OCI-LY1 (cell line): ENCODE results near the gene SDSL.

Experiments used
- H2AFZ ChIP-seq: fragments of 200-600 bp; sonication (generic), shearing (Covaris generic); 2 replicates; pipeline ENCODE4 v1.6.0; 2014; ENCODE audit warnings: antibody characterized with exemption, mild to moderate bottlenecking, low read length
- H3F3A ChIP-seq: fragments of 200-600 bp; sonication (generic), shearing (Covaris generic); 2 replicates; pipeline ENCODE4 v1.6.0; 2014; ENCODE audit warnings: mild to moderate bottlenecking, antibody characterized with exemption, low read length, moderate library complexity; ENCODE audit not compliant: insufficient read depth
- H3K27ac ChIP-seq: fragments of 200-600 bp; sonication (generic); 2 replicates; pipeline ENCODE4 v1.5.1; 2014; ENCODE audit warnings: low read length, mixed run types, mild to moderate bottlenecking, low read depth; ENCODE audit not compliant: poor library complexity, severe bottlenecking
- H3K27me3 ChIP-seq: fragments of 200-600 bp; sonication (generic); 2 replicates; pipeline ENCODE4 v1.6.0; 2014; ENCODE audit warnings: antibody characterized with exemption, mild to moderate bottlenecking, low read length, moderate library complexity; ENCODE audit not compliant: insufficient read depth
- H3K36me3 ChIP-seq: fragments of 200-600 bp; sonication (generic); 2 replicates; pipeline ENCODE4 v1.6.1; 2014; ENCODE audit warnings: mild to moderate bottlenecking, antibody characterized with exemption, low read length, moderate library complexity, mixed read lengths; ENCODE audit not compliant: insufficient read depth
- H3K4me1 ChIP-seq: fragments of 200-600 bp; sonication (generic); 2 replicates; pipeline ENCODE4 v1.5.1; 2014; ENCODE audit warnings: mild to moderate bottlenecking, low read length, moderate library complexity; ENCODE audit not compliant: insufficient read depth, severe bottlenecking
- H3K4me2 ChIP-seq: fragments of 200-600 bp; sonication (generic), shearing (Covaris generic); 2 replicates; pipeline ENCODE4 v1.6.1; 2014; ENCODE audit warnings: low read length
- H3K4me3 ChIP-seq: fragments of 200-600 bp; sonication (generic); 2 replicates; pipeline ENCODE4 v1.5.1; 2014; ENCODE audit warnings: low read length, low read depth, mild to moderate bottlenecking, mixed read lengths; ENCODE audit not compliant: poor library complexity, severe bottlenecking
- H3K79me2 ChIP-seq: fragments of 200-600 bp; shearing (Covaris generic); 2 replicates; pipeline ENCODE4 v1.6.1; 2016; ENCODE audit warnings: mixed run types, low read length, mixed read lengths; ENCODE audit not compliant: insufficient read depth
- H3K9ac ChIP-seq: fragments of 200-600 bp; sonication (generic), shearing (Covaris generic); 2 replicates; pipeline ENCODE4 v1.6.1; 2014; ENCODE audit warnings: mild to moderate bottlenecking, low read length, mixed read lengths
- H3K9me2 ChIP-seq: fragments of 200-600 bp; sonication (generic), shearing (Covaris generic); 2 replicates; pipeline ENCODE4 v1.6.1; 2014; ENCODE audit warnings: low read depth, mild to moderate bottlenecking, low read length, mixed read lengths
- H3K9me3 ChIP-seq: fragments of 200-600 bp; shearing (Covaris generic); 2 replicates; pipeline ENCODE4 v1.6.1; 2014; ENCODE audit warnings: low read length, mixed read lengths
- H4K20me1 ChIP-seq: fragments of 200-600 bp; sonication (generic), shearing (Covaris generic); 2 replicates; pipeline ENCODE4 v1.6.0; 2016; ENCODE audit warnings: mild to moderate bottlenecking, low read length; ENCODE audit not compliant: insufficient read depth
- EZH2 ChIP-seq: fragments of 200-600 bp; sonication (generic), shearing (Covaris generic); IDR thresholded peaks from 2 replicates; pipeline ENCODE4 v1.8.0; 2017; ENCODE audit warnings: borderline replicate concordance, mixed run types, mild to moderate bottlenecking, antibody characterized with exemption, low read length, moderate library complexity, mixed read lengths
- TF ChIP-seq, protein P1 (sequence below): fragments of 200-600 bp; sonication (generic), shearing (Covaris generic); IDR thresholded peaks from 2 replicates; pipeline ENCODE4 v1.5.1; 2017; ENCODE audit warnings: mild to moderate bottlenecking, antibody characterized with exemption, low read length, moderate library complexity, mixed read lengths

SDSL gene

DNA sequence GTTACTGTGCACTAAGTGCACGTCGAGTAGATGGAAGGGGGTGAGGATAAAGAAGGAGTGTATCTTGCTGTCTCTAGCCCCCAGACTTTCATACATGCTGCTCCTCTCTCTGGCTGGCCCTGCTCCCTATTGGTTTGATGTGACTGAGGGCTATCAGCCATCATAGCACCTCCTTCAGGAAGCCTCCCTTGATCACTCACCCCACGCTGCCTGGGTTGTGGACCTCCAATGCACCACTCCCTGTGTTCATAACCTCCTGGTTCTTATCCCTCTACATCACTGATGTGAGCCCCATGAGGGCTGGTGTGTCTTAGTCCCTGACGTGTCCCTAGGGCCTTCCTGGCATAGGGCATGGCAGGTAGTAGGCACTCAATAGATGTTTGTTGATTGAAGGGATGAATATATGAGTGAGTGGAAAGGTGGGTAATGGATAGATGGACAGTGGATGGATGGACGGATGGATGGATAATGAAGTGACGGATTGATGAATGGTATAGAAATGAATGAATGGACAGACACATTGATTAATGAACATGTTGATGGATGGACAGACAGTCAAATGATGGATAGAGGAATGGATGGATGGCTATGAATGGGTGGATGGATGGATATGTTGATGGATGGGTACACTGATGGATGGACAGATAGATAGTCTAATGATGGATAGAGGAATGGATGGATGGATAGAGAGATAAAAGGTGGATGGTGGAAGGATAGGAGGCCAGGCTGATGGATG, 15.0 kb downstream of the SDSL start:
- no peak overlapping the region for H2AFZ ChIP-seq
- H3F3A ChIP-seq: no peaks in the 10 kb centered on the region
- no peaks in the 10 kb centered on the region for H3K9me3 ChIP-seq
- TF ChIP-seq EZH2: no peak
- TF ChIP-seq, protein P1, sequence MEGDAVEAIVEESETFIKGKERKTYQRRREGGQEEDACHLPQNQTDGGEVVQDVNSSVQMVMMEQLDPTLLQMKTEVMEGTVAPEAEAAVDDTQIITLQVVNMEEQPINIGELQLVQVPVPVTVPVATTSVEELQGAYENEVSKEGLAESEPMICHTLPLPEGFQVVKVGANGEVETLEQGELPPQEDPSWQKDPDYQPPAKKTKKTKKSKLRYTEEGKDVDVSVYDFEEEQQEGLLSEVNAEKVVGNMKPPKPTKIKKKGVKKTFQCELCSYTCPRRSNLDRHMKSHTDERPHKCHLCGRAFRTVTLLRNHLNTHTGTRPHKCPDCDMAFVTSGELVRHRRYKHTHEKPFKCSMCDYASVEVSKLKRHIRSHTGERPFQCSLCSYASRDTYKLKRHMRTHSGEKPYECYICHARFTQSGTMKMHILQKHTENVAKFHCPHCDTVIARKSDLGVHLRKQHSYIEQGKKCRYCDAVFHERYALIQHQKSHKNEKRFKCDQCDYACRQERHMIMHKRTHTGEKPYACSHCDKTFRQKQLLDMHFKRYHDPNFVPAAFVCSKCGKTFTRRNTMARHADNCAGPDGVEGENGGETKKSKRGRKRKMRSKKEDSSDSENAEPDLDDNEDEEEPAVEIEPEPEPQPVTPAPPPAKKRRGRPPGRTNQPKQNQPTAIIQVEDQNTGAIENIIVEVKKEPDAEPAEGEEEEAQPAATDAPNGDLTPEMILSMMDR: no peak
- H3K4me2 ChIP-seq: no peak overlapping the region
- H3K9me2 ChIP-seq: no peaks in the 10 kb centered on the region
- no peak overlapping the region for H3K27ac ChIP-seq
- no peaks in the 10 kb centered on the region for H3K36me3 ChIP-seq
- 0 out of 2 replicates have a peak, but pooled peaks cover 4% of the 10 kb centered on the region for H3K27me3 ChIP-seq
- H3K4me3 ChIP-seq: no peak overlapping the region
- H3K9ac ChIP-seq: no peak overlapping the region
- H4K20me1 ChIP-seq: no peaks in the 10 kb centered on the region
- no peaks in the 10 kb centered on the region for H3K4me1 ChIP-seq
- H3K79me2 ChIP-seq: no peaks in the 10 kb centered on the region

DNA sequence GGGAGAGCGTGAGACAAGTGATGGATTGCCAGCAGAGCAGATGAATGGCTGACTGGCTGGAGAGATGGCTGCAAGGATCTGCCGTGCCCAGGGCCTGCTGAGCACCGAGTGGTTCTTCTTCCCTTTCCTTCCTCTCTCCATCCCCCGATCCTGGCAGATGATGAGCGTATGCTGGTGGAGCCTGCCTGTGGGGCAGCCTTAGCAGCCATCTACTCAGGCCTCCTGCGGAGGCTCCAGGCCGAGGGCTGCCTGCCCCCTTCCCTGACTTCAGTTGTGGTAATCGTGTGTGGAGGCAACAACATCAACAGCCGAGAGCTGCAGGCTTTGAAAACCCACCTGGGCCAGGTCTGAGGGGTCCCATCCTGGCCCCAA, 15.5 kb downstream of the SDSL start:
- TF ChIP-seq, protein P1: no peak
- TF ChIP-seq EZH2: no peak
- Histone ChIP-seq H3K36me3 (no peaks in the 10 kb centered on the region), H4K20me1 (no peaks in the 10 kb centered on the region)

DNA sequence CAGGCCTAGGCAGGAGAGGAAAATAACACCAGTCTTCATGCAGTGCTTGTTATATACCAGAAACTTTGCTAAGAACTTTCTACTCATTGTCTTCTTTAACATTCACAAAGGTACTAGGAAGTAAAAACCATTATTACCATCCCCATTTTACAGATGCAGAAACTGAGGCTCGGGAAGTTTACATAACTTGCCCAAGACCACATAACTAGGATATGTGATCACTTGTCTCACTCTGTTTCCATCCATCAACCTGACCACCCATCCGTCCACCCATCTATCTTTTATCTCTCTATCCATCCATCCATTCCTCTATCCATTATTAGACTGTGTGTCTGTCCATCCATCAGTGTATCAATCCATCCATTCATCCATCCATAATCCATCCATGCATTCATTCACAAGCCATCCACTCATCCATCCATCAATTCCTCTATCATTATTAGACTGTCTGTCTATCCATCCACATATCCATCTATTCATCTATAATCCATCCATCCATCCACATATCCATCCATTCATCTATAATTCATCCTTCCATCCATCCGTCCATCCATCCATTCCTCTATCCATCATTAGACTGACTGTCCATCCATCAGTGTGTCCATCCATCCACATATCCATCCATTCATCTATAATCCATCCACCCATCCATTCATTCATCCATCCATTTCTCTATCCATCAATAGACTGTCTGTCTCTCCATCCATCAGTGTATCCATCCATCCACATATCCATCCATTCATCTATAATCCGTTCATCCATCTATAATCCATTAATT, 16.5 kb downstream of the SDSL start:
- Histone ChIP-seq H2AFZ (no peak overlapping the region), H3K9ac (no peak overlapping the region), H4K20me1 (no peaks in the 10 kb centered on the region), H3K4me1 (no peaks in the 10 kb centered on the region), H3K36me3 (no peaks in the 10 kb centered on the region), H3K9me3 (no peaks in the 10 kb centered on the region), H3K27me3 (peaks cover 15% of the 10 kb centered on the region; the same call in 1 of the 2 replicates), H3K4me2 (no peak overlapping the region), H3K27ac (no peak overlapping the region), H3F3A (no peaks in the 10 kb centered on the region), H3K9me2 (no peaks in the 10 kb centered on the region), H3K79me2 (no peaks in the 10 kb centered on the region), H3K4me3 (no peak overlapping the region)
- TF ChIP-seq EZH2: no peak
- TF ChIP-seq, protein P1: no peak

More for the DNA sequence above, 15.5 kb downstream of the SDSL start:
- no peak overlapping the region for H3K9ac ChIP-seq
- H3K9me2 ChIP-seq: no peaks in the 10 kb centered on the region
- H3K79me2 ChIP-seq: no peaks in the 10 kb centered on the region
- H3F3A ChIP-seq: no peaks in the 10 kb centered on the region
- H3K4me2 ChIP-seq: no peak overlapping the region
- no peaks in the 10 kb centered on the region for H3K4me1 ChIP-seq
- H3K9me3 ChIP-seq: no peaks in the 10 kb centered on the region
- no peak overlapping the region for H3K27ac ChIP-seq
- peaks cover 5% of the 10 kb centered on the region; the same call in 1 of the 2 replicates for H3K27me3 ChIP-seq
- no peak overlapping the region for H2AFZ ChIP-seq
- H3K4me3 ChIP-seq: no peak overlapping the region
